Measurements from ENCODE around the gene TLK1. TPM values are rescaled to one million over a fixed set of nuclear protein-coding genes. Genes with fewer than 3 reads are reported as not detected.

TLK1 gene
- total RNA-seq, 1 donor from 2014 or later, result 14.6 TPM

DNA sequence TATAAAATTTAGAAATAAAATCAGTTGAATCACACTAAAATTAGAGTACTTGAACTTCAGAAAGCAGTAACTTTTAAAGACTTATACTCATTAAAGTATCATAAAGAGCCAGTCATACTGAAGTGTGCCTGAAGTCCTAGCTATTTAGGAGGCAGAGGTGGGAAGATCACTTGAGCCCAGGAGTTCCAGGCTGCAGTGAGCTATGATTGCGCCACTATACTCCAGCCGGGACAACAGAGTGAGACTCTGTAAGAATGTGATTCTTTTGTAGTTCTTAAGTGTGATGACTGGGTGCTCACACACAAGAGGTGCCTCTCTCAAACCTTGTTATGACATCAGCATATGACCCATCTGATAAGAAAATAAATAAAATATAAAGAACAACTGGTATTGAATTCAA is 14.6 kb downstream of the TLK1 start:
- Histone ChIP-seq H3K9ac (ENCODE audit: low read depth in 1 of 3, low read length in 3 of 3) (no peak overlapping the region), H3K27ac (ENCODE audit: low read depth, low read length) (no peak overlapping the region), H3K36me3 (ENCODE audit: control insufficient read depth in 3 of 3, insufficient read depth in 3 of 3, low read length in 3 of 3) (no peaks in the 10 kb centered on the region), H3K4me1 (ENCODE audit: control insufficient read depth in 3 of 3, insufficient read depth in 3 of 3, low read length in 3 of 3) (no peaks in the 10 kb centered on the region), H3K4me3 (ENCODE audit: low read length in 3 of 3) (no peak overlapping the region), H3K27me3 (ENCODE audit: control insufficient read depth in 3 of 3, insufficient read depth in 3 of 3, low read length in 3 of 3) (no peaks in the 10 kb centered on the region), H3K9me3 (ENCODE audit: control insufficient read depth in 3 of 3, low read length in 3 of 3) (no peaks in the 10 kb centered on the region)

- H3K4me1 ChIP-seq (ENCODE audit: control insufficient read depth in 3 of 3, insufficient read depth in 3 of 3, low read length in 3 of 3), result no peaks in the 10 kb centered on the region
- H3K36me3 ChIP-seq (ENCODE audit: control insufficient read depth in 3 of 3, insufficient read depth in 3 of 3, low read length in 3 of 3), result no peaks in the 10 kb centered on the region
- no peaks in the 10 kb centered on the region for H3K9me3 ChIP-seq (ENCODE audit: control insufficient read depth in 3 of 3, low read length in 3 of 3)
- no peak overlapping the region for H3K9ac ChIP-seq (ENCODE audit: low read depth in 1 of 3, low read length in 3 of 3)
- H3K27ac ChIP-seq (ENCODE audit: low read depth, low read length), result no peak overlapping the region
- no peaks in the 10 kb centered on the region for H3K27me3 ChIP-seq (ENCODE audit: control insufficient read depth in 3 of 3, insufficient read depth in 3 of 3, low read length in 3 of 3)
- no peak overlapping the region for H3K4me3 ChIP-seq (ENCODE audit: low read length in 3 of 3)
Observed at GRCh38 chr2:171143670-171144062, 17.0 kb downstream of the TLK1 start.

- no peaks in the 10 kb centered on the region for H3K4me1 ChIP-seq (ENCODE audit: control insufficient read depth in 3 of 3, insufficient read depth in 3 of 3, low read length in 3 of 3)
- H3K9me3 ChIP-seq (ENCODE audit: control insufficient read depth in 3 of 3, low read length in 3 of 3), result no peaks in the 10 kb centered on the region
- no peak overlapping the region for H3K4me3 ChIP-seq (ENCODE audit: low read length in 3 of 3)
- no peaks in the 10 kb centered on the region for H3K36me3 ChIP-seq (ENCODE audit: control insufficient read depth in 3 of 3, insufficient read depth in 3 of 3, low read length in 3 of 3)
- H3K27me3 ChIP-seq (ENCODE audit: control insufficient read depth in 3 of 3, insufficient read depth in 3 of 3, low read length in 3 of 3), result no peaks in the 10 kb centered on the region
- H3K9ac ChIP-seq (ENCODE audit: low read depth in 1 of 3, low read length in 3 of 3), result no peak overlapping the region
- no peak overlapping the region for H3K27ac ChIP-seq (ENCODE audit: low read depth, low read length)
Observed at GRCh38 chr2:171142398-171142797, 18.3 kb downstream of the TLK1 start.

- Histone ChIP-seq H3K9ac (ENCODE audit: low read depth in 1 of 3, low read length in 3 of 3) (no peak overlapping the region), H3K27me3 (ENCODE audit: control insufficient read depth in 3 of 3, insufficient read depth in 3 of 3, low read length in 3 of 3) (no peaks in the 10 kb centered on the region), H3K36me3 (ENCODE audit: control insufficient read depth in 3 of 3, insufficient read depth in 3 of 3, low read length in 3 of 3) (no peaks in the 10 kb centered on the region), H3K9me3 (ENCODE audit: control insufficient read depth in 3 of 3, low read length in 3 of 3) (no peaks in the 10 kb centered on the region), H3K4me3 (ENCODE audit: low read length in 3 of 3) (no peak overlapping the region), H3K27ac (ENCODE audit: low read depth, low read length) (no peak overlapping the region), H3K4me1 (ENCODE audit: control insufficient read depth in 3 of 3, insufficient read depth in 3 of 3, low read length in 3 of 3) (peaks cover 0 to 4% (median 0%) of the 10 kb centered on the region in 3 donors)
Observed at GRCh38 chr2:171141320-171141719, 19.4 kb downstream of the TLK1 start.

DNA sequence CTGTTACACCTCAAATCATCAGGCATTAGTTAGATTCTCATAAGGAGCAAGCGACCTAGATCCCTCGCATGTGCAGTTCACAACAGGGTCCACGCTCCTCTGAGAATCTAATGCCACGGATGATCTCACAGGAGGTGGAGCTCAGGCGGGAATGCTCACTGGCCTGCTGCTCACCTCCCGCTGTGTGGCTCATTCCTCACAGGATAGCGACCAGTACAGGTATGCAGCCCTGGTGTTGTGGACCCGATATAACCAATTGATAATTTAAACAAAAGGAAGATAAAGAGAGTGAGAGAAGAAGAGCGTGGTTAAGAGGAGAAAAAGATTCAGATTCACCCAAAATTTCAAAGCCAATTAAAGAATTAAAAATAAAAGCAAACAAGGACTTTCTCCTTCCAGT is 20.8 kb downstream of the TLK1 start:
- no peaks in the 10 kb centered on the region for H3K27me3 ChIP-seq (ENCODE audit: control insufficient read depth in 3 of 3, insufficient read depth in 3 of 3, low read length in 3 of 3)
- H3K36me3 ChIP-seq (ENCODE audit: control insufficient read depth in 3 of 3, insufficient read depth in 3 of 3, low read length in 3 of 3), result no peaks in the 10 kb centered on the region
- H3K27ac ChIP-seq (ENCODE audit: low read depth, low read length), result no peak overlapping the region
- H3K4me1 ChIP-seq (ENCODE audit: control insufficient read depth in 3 of 3, insufficient read depth in 3 of 3, low read length in 3 of 3), result peaks cover 0 to 4% (median 1%) of the 10 kb centered on the region in 3 donors
- H3K9ac ChIP-seq (ENCODE audit: low read depth in 1 of 3, low read length in 3 of 3), result no peak overlapping the region
- H3K9me3 ChIP-seq (ENCODE audit: control insufficient read depth in 3 of 3, low read length in 3 of 3), result no peaks in the 10 kb centered on the region
- no peak overlapping the region for H3K4me3 ChIP-seq (ENCODE audit: low read length in 3 of 3)

- H3K27ac ChIP-seq (ENCODE audit: low read depth, low read length), result no peak overlapping the region
- peaks cover 0 to 6% (median 4%) of the 10 kb centered on the region in 3 donors for H3K4me1 ChIP-seq (ENCODE audit: control insufficient read depth in 3 of 3, insufficient read depth in 3 of 3, low read length in 3 of 3)
- H3K36me3 ChIP-seq (ENCODE audit: control insufficient read depth in 3 of 3, insufficient read depth in 3 of 3, low read length in 3 of 3), result no peaks in the 10 kb centered on the region
- no peak overlapping the region for H3K9ac ChIP-seq (ENCODE audit: low read depth in 1 of 3, low read length in 3 of 3)
- H3K9me3 ChIP-seq (ENCODE audit: control insufficient read depth in 3 of 3, low read length in 3 of 3), result no peaks in the 10 kb centered on the region
- no peaks in the 10 kb centered on the region for H3K27me3 ChIP-seq (ENCODE audit: control insufficient read depth in 3 of 3, insufficient read depth in 3 of 3, low read length in 3 of 3)
- H3K4me3 ChIP-seq (ENCODE audit: low read length in 3 of 3), result no peak overlapping the region
Observed at GRCh38 chr2:171136024-171136423, 24.7 kb downstream of the TLK1 start.

- Histone ChIP-seq H3K27ac (ENCODE audit: low read depth, low read length) (no peak overlapping the region), H3K4me3 (ENCODE audit: low read length in 3 of 3) (no peak overlapping the region), H3K9me3 (ENCODE audit: control insufficient read depth in 3 of 3, low read length in 3 of 3) (no peaks in the 10 kb centered on the region), H3K4me1 (ENCODE audit: control insufficient read depth in 3 of 3, insufficient read depth in 3 of 3, low read length in 3 of 3) (peaks cover 0 to 6% (median 4%) of the 10 kb centered on the region in 3 donors), H3K36me3 (ENCODE audit: control insufficient read depth in 3 of 3, insufficient read depth in 3 of 3, low read length in 3 of 3) (no peaks in the 10 kb centered on the region), H3K27me3 (ENCODE audit: control insufficient read depth in 3 of 3, insufficient read depth in 3 of 3, low read length in 3 of 3) (no peaks in the 10 kb centered on the region), H3K9ac (ENCODE audit: low read depth in 1 of 3, low read length in 3 of 3) (no peak overlapping the region)
Observed at GRCh38 chr2:171134624-171135230, 26.0 kb downstream of the TLK1 start.

- Histone ChIP-seq H3K27ac (ENCODE audit: low read depth, low read length) (no peak overlapping the region), H3K4me1 (ENCODE audit: control insufficient read depth in 3 of 3, insufficient read depth in 3 of 3, low read length in 3 of 3) (peaks cover 0 to 6% (median 4%) of the 10 kb centered on the region in 3 donors), H3K9me3 (ENCODE audit: control insufficient read depth in 3 of 3, low read length in 3 of 3) (no peaks in the 10 kb centered on the region), H3K36me3 (ENCODE audit: control insufficient read depth in 3 of 3, insufficient read depth in 3 of 3, low read length in 3 of 3) (no peaks in the 10 kb centered on the region), H3K9ac (ENCODE audit: low read depth in 1 of 3, low read length in 3 of 3) (no peak overlapping the region), H3K27me3 (ENCODE audit: control insufficient read depth in 3 of 3, insufficient read depth in 3 of 3, low read length in 3 of 3) (no peaks in the 10 kb centered on the region), H3K4me3 (ENCODE audit: low read length in 3 of 3) (no peak overlapping the region)
Observed at GRCh38 chr2:171132086-171132485, 28.6 kb downstream of the TLK1 start.

DNA sequence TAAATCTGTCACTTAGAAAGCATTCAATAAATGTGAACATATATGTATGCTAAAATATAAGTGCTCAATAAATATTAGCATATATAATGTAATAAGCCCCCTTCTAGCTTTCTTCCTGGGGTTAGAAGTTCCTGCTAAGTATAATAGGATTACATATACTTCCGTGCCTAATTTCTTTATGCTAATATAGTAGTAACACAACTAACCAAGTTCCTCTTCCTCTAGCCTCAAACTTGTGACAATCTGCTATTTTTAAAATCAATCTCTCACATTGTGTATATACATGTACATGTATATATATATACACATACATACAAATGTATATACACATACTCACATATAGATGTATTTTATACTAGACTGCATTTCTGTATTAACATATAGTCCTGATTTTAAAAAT is 32.2 kb downstream of the TLK1 start:
- Histone ChIP-seq H3K4me3 (ENCODE audit: low read length in 3 of 3) (no peak overlapping the region), H3K27ac (ENCODE audit: low read depth, low read length) (no peak overlapping the region), H3K36me3 (ENCODE audit: control insufficient read depth in 3 of 3, insufficient read depth in 3 of 3, low read length in 3 of 3) (no peaks in the 10 kb centered on the region), H3K9me3 (ENCODE audit: control insufficient read depth in 3 of 3, low read length in 3 of 3) (no peaks in the 10 kb centered on the region), H3K9ac (ENCODE audit: low read depth in 1 of 3, low read length in 3 of 3) (no peak overlapping the region), H3K27me3 (ENCODE audit: control insufficient read depth in 3 of 3, insufficient read depth in 3 of 3, low read length in 3 of 3) (no peaks in the 10 kb centered on the region), H3K4me1 (ENCODE audit: control insufficient read depth in 3 of 3, insufficient read depth in 3 of 3, low read length in 3 of 3) (peaks cover 0 to 3% (median 2%) of the 10 kb centered on the region in 3 donors)

DNA sequence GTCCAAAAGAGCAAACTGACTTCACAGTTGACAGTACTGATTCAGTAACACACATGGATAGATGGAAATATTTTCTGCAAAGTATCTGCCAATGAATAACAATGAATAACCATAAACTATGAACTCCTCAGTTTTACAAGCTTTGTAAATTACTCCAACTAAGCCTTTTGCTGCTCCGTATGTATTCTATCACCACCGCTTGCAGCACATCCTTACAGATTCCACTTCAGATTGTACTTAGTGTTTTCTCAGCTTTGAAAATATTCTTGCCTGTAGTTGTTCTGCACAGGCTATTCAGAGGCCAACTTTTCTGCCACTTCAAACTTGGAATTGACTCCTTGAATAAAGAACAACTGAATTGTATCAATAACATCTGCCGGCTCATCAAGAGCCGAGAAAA is 36.2 kb downstream of the TLK1 start:
- Histone ChIP-seq H3K9ac (ENCODE audit: low read depth in 1 of 3, low read length in 3 of 3) (no peak overlapping the region), H3K27ac (ENCODE audit: low read depth, low read length) (no peak overlapping the region), H3K27me3 (ENCODE audit: control insufficient read depth in 3 of 3, insufficient read depth in 3 of 3, low read length in 3 of 3) (no peaks in the 10 kb centered on the region), H3K4me1 (ENCODE audit: control insufficient read depth in 3 of 3, insufficient read depth in 3 of 3, low read length in 3 of 3) (peaks cover 0 to 4% (median 2%) of the 10 kb centered on the region in 3 donors), H3K4me3 (ENCODE audit: low read length in 3 of 3) (no peak overlapping the region), H3K9me3 (ENCODE audit: control insufficient read depth in 3 of 3, low read length in 3 of 3) (no peaks in the 10 kb centered on the region), H3K36me3 (ENCODE audit: control insufficient read depth in 3 of 3, insufficient read depth in 3 of 3, low read length in 3 of 3) (no peaks in the 10 kb centered on the region)
